ENCODE results near the gene IPO11.

- no peak for TF ChIP-seq CTCF (conservative IDR thresholded peaks at IDR 0.05; ENCODE audit: low read length)
- no peak for TF ChIP-seq EZH2phosphoT487 (IDR thresholded peaks at IDR 0.05; ENCODE audit: borderline replicate concordance)
These were observed 229.9 kb downstream of the IPO11 start for GRCh38 chr5:62642468-62642867.

All from Loucy (cell line).